NCI-H748 (cell line): ENCODE data around the gene CACNG8.
A peak's percentile ranks its signal among the peaks of the same experiment; 100 is the strongest.

Experiments
- DNase-seq: peaks from one replicate; lab custom pipeline; 2025; ENCODE audit not compliant: unreplicated experiment; lab: John Stamatoyannopoulos, UW

Gene CACNG8

GRCh38 chr19:53992211-53992610, 29.5 kb downstream of the CACNG8 start:
- no peak for DNase-seq

GRCh38 chr19:53992815-53993214, 30.1 kb downstream of the CACNG8 start:
- no peak for DNase-seq

GRCh38 chr19:53993448-53993847, 30.7 kb downstream of the CACNG8 start:
- no peak for DNase-seq

GRCh38 chr19:53994811-53995210, 32.1 kb downstream of the CACNG8 start:
- no peak for DNase-seq

GRCh38 chr19:53998223-53998622, 35.5 kb downstream of the CACNG8 start:
- no peak for DNase-seq

GRCh38 chr19:53999694-54000093, 37.0 kb downstream of the CACNG8 start:
- no peak for DNase-seq

GRCh38 chr19:54001496-54001895, 38.8 kb downstream of the CACNG8 start:
- no peak for DNase-seq

GRCh38 chr19:54002495-54003315, 40.0 kb downstream of the CACNG8 start:
- no peak for DNase-seq

- no peak for DNase-seq
These were observed 46.7 kb downstream of the CACNG8 start for GRCh38 chr19:54009440-54009839.

- no peak for DNase-seq
These were observed 47.7 kb downstream of the CACNG8 start for GRCh38 chr19:54010474-54010873.

- DNase-seq, result no peak
These were observed 48.9 kb downstream of the CACNG8 start for GRCh38 chr19:54011507-54012211.

GRCh38 chr19:54013866-54014265, 51.1 kb downstream of the CACNG8 start:
- DNase-seq, result no peak

- peak; percentile 91 for DNase-seq
These were observed 52.3 kb downstream of the CACNG8 start for GRCh38 chr19:54014920-54015560.

- DNase-seq, result peak; percentile 65
These were observed 54.5 kb downstream of the CACNG8 start for GRCh38 chr19:54017261-54017660.

GRCh38 chr19:54021363-54021762, 58.6 kb downstream of the CACNG8 start:
- DNase-seq, result no peak

GRCh38 chr19:54021932-54022331, 59.2 kb downstream of the CACNG8 start:
- DNase-seq, result no peak

GRCh38 chr19:54023191-54023590, 60.5 kb downstream of the CACNG8 start:
- DNase-seq, result no peak

- DNase-seq, result no peak
These were observed 61.9 kb downstream of the CACNG8 start for GRCh38 chr19:54024660-54025059.

- no peak for DNase-seq
These were observed 63.9 kb downstream of the CACNG8 start for GRCh38 chr19:54026656-54027055.

- no peak for DNase-seq
These were observed 66.6 kb downstream of the CACNG8 start for GRCh38 chr19:54029301-54029700.

GRCh38 chr19:54029930-54030490, 67.3 kb downstream of the CACNG8 start:
- DNase-seq, result peak; percentile 68
